ENCODE results near the gene ASB4.
"Not testable (repeated sequence)": the region's sequence is repeated elsewhere in the genome, so short reads cannot be mapped to it uniquely, and the experiment has no call there.

ASB4 gene, protein sequence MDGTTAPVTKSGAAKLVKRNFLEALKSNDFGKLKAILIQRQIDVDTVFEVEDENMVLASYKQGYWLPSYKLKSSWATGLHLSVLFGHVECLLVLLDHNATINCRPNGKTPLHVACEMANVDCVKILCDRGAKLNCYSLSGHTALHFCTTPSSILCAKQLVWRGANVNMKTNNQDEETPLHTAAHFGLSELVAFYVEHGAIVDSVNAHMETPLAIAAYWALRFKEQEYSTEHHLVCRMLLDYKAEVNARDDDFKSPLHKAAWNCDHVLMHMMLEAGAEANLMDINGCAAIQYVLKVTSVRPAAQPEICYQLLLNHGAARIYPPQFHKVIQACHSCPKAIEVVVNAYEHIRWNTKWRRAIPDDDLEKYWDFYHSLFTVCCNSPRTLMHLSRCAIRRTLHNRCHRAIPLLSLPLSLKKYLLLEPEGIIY

DNA sequence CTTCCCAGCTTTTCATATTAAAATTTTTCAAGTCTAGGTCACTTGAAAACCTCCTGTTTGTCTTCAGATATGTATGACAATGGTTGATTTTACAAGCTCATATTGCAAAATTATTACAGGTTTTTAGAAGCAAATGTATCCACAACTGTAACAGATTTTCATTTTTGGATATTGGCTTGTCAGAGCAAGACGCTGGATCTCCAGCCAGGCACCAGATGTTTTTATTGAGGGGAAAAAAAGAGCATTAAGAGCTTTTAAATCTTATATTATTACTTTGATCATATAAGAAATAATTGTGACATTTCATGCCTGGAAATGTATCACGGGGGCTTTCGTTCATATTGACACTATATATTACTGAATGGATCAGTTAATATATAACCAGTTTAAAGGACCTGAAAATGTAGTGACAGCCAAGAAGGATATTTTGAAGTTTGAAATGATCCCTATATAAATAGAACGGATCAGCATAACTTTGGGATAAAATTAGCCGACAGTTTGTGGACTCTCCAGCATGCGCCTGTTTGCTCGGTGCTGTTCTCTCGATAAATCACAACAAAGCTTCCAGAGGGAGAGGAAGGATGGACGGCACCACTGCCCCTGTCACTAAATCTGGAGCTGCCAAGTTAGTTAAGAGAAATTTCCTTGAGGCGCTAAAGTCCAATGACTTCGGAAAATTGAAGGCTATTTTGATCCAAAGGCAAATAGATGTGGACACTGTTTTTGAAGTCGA lies at the start of gene ASB4:
TSS of gene ASB4 (plus strand) at position 553 of the 733 bp plus-strand sequence. CDS start at position 582, 29 bp downstream.
- Mint-ChIP-seq H3K27me3 (ENCODE audit: low read depth) (peaks cover 22% of the 10 kb centered on the region), H3K4me3 (no peak within 1 kb of the TSS), H3K9me3 (no peaks in the 10 kb centered on the region), H3K4me1 (ENCODE audit: low read depth) (no peaks in the 10 kb centered on the region), H3K27ac (no peak within 1 kb of the TSS), H3K36me3 (ENCODE audit: low read depth) (no peaks in the 10 kb centered on the region)

- Mint-ChIP-seq H3K27ac (no peak overlapping the region), H3K9me3 (no peaks in the 10 kb centered on the region), H3K27me3 (ENCODE audit: low read depth) (peaks cover 13% of the 10 kb centered on the region), H3K4me1 (ENCODE audit: low read depth) (peaks cover 8% of the 10 kb centered on the region), H3K36me3 (ENCODE audit: low read depth) (peaks cover 2% of the 10 kb centered on the region), H3K4me3 (no peak overlapping the region)
Measured at GRCh38 chr7:95436407-95436806, 49.3 kb upstream of the ASB4 start.

DNA sequence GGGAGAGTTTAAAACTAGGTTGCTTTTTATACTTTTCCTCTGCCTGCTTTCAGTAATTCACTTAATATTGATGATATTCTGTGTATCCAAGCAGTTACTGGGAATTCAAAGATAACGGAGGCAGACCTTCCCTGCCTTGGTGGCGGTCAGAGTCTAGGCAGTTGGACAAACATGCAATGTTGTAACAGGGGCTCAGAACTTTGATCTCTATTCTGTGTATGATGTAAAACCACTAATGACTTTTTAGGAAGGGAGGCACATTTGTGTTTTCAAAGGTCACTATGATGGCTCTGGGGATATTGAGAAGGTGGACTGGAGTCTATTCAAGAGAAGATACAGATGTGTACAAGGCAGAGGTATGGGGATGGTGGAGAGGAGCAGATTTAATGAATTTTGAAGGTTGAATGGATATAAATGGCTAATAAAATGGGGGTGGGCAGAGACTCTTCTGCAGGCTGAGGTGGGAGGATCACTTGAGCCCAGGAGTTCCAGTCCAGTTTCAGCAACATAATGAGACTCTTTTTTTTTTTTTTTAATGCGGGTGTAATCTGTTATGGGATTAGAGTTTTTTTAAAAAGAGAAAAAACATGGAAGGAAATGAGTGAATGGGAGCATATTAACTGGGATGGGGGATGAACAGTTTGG lies 45.2 kb upstream of the ASB4 start:
- H3K27ac Mint-ChIP-seq = no peak overlapping the region
- peaks cover 9% of the 10 kb centered on the region for H3K27me3 Mint-ChIP-seq (ENCODE audit: low read depth)
- H3K4me3 Mint-ChIP-seq = no peak overlapping the region
- H3K4me1 Mint-ChIP-seq (ENCODE audit: low read depth) = no peaks in the 10 kb centered on the region
- no peaks in the 10 kb centered on the region for H3K36me3 Mint-ChIP-seq (ENCODE audit: low read depth)
- no peaks in the 10 kb centered on the region for H3K9me3 Mint-ChIP-seq

GRCh38 chr7:95441042-95441823 lies 44.5 kb upstream of the ASB4 start:
- Mint-ChIP-seq H3K36me3 (ENCODE audit: low read depth) (no peaks in the 10 kb centered on the region), H3K4me1 (ENCODE audit: low read depth) (no peaks in the 10 kb centered on the region), H3K27ac (no peak overlapping the region), H3K4me3 (no peak overlapping the region), H3K27me3 (ENCODE audit: low read depth) (peaks cover 8% of the 10 kb centered on the region), H3K9me3 (no peaks in the 10 kb centered on the region)

DNA sequence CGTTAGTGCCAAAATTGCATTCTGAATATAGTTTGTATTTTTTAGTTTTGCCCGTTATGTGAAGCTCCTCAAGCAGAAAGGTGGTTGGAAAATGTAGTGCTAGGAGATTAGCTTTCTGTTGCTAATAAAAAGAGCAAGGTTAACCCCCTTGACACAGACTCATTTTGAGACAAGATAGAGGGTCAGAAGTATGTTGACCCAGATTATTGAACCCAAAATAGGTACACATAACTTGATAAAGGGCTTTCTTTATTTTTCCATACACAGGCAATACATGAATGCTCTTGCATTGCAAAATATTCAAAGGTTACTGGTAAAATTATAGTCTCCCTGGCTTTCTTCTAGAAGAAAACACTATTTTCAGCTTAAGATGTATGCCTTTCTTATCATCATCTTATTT lies 40.9 kb upstream of the ASB4 start:
- no peak overlapping the region for H3K4me3 Mint-ChIP-seq
- peaks cover 8% of the 10 kb centered on the region for H3K27me3 Mint-ChIP-seq (ENCODE audit: low read depth)
- no peaks in the 10 kb centered on the region for H3K9me3 Mint-ChIP-seq
- no peak overlapping the region for H3K27ac Mint-ChIP-seq
- H3K4me1 Mint-ChIP-seq (ENCODE audit: low read depth) = no peaks in the 10 kb centered on the region
- no peaks in the 10 kb centered on the region for H3K36me3 Mint-ChIP-seq (ENCODE audit: low read depth)

- H3K4me1 Mint-ChIP-seq (ENCODE audit: low read depth) = no peaks in the 10 kb centered on the region
- H3K27ac Mint-ChIP-seq = no peak overlapping the region
- H3K9me3 Mint-ChIP-seq = no peaks in the 10 kb centered on the region
- H3K27me3 Mint-ChIP-seq (ENCODE audit: low read depth) = peaks cover 10% of the 10 kb centered on the region
- H3K4me3 Mint-ChIP-seq = no peak overlapping the region
- H3K36me3 Mint-ChIP-seq (ENCODE audit: low read depth) = no peaks in the 10 kb centered on the region
Measured at GRCh38 chr7:95446618-95447017, 39.1 kb upstream of the ASB4 start.

- Mint-ChIP-seq H3K4me3 (no peak overlapping the region), H3K27ac (no peak overlapping the region), H3K9me3 (no peaks in the 10 kb centered on the region), H3K36me3 (ENCODE audit: low read depth) (no peaks in the 10 kb centered on the region), H3K4me1 (ENCODE audit: low read depth) (no peaks in the 10 kb centered on the region), H3K27me3 (ENCODE audit: low read depth) (peaks cover 8% of the 10 kb centered on the region)
Measured at GRCh38 chr7:95454438-95455045, 31.2 kb upstream of the ASB4 start.

GRCh38 chr7:95457947-95458346 lies 27.8 kb upstream of the ASB4 start:
- H3K27me3 Mint-ChIP-seq (ENCODE audit: low read depth) = peaks cover 4% of the 10 kb centered on the region
- H3K4me1 Mint-ChIP-seq (ENCODE audit: low read depth) = no peaks in the 10 kb centered on the region
- H3K9me3 Mint-ChIP-seq = peaks cover 22% of the 10 kb centered on the region
- H3K36me3 Mint-ChIP-seq (ENCODE audit: low read depth) = no peaks in the 10 kb centered on the region
- H3K27ac Mint-ChIP-seq = no peak overlapping the region
- no peak overlapping the region for H3K4me3 Mint-ChIP-seq

- H3K9me3 Mint-ChIP-seq = peaks cover 25% of the 10 kb centered on the region
Measured at GRCh38 chr7:95460653-95461052, 25.1 kb upstream of the ASB4 start.

GRCh38 chr7:95467912-95468607 lies 17.7 kb upstream of the ASB4 start:
- Mint-ChIP-seq H3K27me3 (ENCODE audit: low read depth) (peaks cover 4% of the 10 kb centered on the region), H3K9me3 (peaks cover 3% of the 10 kb centered on the region), H3K4me1 (ENCODE audit: low read depth) (peaks cover 5% of the 10 kb centered on the region), H3K27ac (no peak overlapping the region), H3K36me3 (ENCODE audit: low read depth) (no peaks in the 10 kb centered on the region), H3K4me3 (no peak overlapping the region)

More at GRCh38 chr7:95460653-95461052, 25.1 kb upstream of the ASB4 start:
- not testable (repeated sequence) for H3K27me3 Mint-ChIP-seq (ENCODE audit: low read depth); H3K27ac Mint-ChIP-seq; H3K36me3 Mint-ChIP-seq (ENCODE audit: low read depth); H3K4me3 Mint-ChIP-seq; H3K4me1 Mint-ChIP-seq (ENCODE audit: low read depth)

DNA sequence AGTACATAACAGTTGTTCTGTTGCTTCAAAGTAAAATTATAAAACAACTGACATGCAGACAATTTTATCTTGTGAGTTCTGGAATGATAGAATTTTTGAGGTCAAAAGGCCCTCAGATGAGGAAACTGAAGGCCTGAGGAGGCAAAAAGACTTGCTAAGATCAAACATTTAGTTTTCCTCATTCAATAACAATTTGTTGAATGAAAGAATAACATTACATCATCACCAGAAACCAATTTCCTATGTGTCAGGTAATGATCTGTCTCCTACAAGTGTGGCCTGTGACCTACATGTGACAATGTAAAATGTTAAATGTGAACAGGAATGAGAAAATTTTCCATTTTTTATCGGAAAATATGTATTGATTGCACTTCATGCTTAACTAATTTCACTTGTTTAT lies 16.6 kb upstream of the ASB4 start:
- no peak overlapping the region for H3K4me3 Mint-ChIP-seq
- peaks cover 5% of the 10 kb centered on the region for H3K4me1 Mint-ChIP-seq (ENCODE audit: low read depth)
- no peak overlapping the region for H3K27ac Mint-ChIP-seq
- no peaks in the 10 kb centered on the region for H3K9me3 Mint-ChIP-seq
- no peaks in the 10 kb centered on the region for H3K36me3 Mint-ChIP-seq (ENCODE audit: low read depth)
- H3K27me3 Mint-ChIP-seq (ENCODE audit: low read depth) = peaks cover 4% of the 10 kb centered on the region

- Mint-ChIP-seq H3K27me3 (ENCODE audit: low read depth) (peaks cover 4% of the 10 kb centered on the region), H3K9me3 (no peaks in the 10 kb centered on the region), H3K4me1 (ENCODE audit: low read depth) (peaks cover 5% of the 10 kb centered on the region), H3K36me3 (ENCODE audit: low read depth) (no peaks in the 10 kb centered on the region), H3K4me3 (no peak overlapping the region), H3K27ac (no peak overlapping the region)
Measured at GRCh38 chr7:95469848-95470247, 15.9 kb upstream of the ASB4 start.

DNA sequence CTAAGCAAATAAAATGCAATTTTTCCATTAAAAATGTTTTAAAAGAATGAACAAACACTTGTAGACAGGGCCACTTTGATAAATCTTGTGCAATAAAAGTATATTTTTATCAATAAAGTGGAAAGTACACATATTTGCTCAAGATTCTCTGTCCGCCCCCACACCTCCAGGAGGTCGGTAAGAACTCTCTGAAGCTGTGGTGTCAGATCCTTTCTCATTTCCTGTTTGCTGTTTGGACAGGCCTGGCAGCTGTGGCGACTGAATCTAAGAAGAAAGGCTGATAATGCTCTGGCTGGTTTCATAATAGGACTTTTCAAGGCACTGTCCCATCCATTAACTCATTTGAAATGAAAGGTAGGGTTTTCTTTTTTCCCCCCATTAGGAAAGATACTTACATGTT lies 15.3 kb upstream of the ASB4 start:
- Mint-ChIP-seq H3K9me3 (no peaks in the 10 kb centered on the region), H3K4me3 (no peak overlapping the region), H3K36me3 (ENCODE audit: low read depth) (no peaks in the 10 kb centered on the region), H3K4me1 (ENCODE audit: low read depth) (peaks cover 5% of the 10 kb centered on the region), H3K27ac (no peak overlapping the region), H3K27me3 (ENCODE audit: low read depth) (peaks cover 4% of the 10 kb centered on the region)

Measured in T-helper 1 cell treated with Interleukin-12 subunit alpha and Interleukin-12 subunit beta and Interleukin-4 antibody, amounts not matched to agents 30 μg/mL and 1 μg/mL, for 36 hours (primary cell).